HCT116 (cell line): ENCODE measurements around the gene APBB2. TPM values are rescaled to one million over a fixed set of nuclear protein-coding genes. Genes with fewer than 3 reads are reported as not detected.

Experiments
- ATAC-seq: fragments of 200-7000 bp; cut with Tn5 transposase; 2 replicates; pipeline ENCODE4 v1.9.1; 2020; ENCODE audit warnings: mild to moderate bottlenecking, moderate library complexity
- BruUV-seq: library from RNA; stranded (reverse); fragments of 400-500 nt; replicated peaks from 2 replicates; lab custom pipeline; 2021; lab: Mats Ljungman, UMichigan
- CTCF ChIA-PET: fragments of 300-600 bp; sonication (Branson Sonifier 250); formaldehyde crosslinking; loops from one replicate; lab custom pipeline; 2021; ENCODE audit warnings: antibody characterized with exemption; lab: Charles Lee
- POLR2A ChIA-PET: fragments of 300-600, 350-600 bp; sonication (Branson Sonifier 250); formaldehyde crosslinking; loops from one replicate; lab custom pipeline; 2021; ENCODE audit warnings: antibody characterized with exemption; lab: Charles Lee
- RAD21 ChIA-PET, 2 experiments: fragments of 300-600 bp; sonication (Branson Sonifier 250); formaldehyde crosslinking; loops; one replicate each; lab custom pipeline; 2023; ENCODE audit warnings: low total read pairs in 2 of 2; ENCODE audit not compliant: uncharacterized antibody in 2 of 2, unreplicated experiment in 2 of 2, low non-redundant PET in 1 of 2; lab: Charles Lee
- DNase-seq: peaks from one replicate; pipeline ENCODE4 v3.0.0-alpha.2; 2010; ENCODE audit warnings: low read depth, low spot score
- H2AFZ ChIP-seq: fragments of 200-600 bp; shearing (Covaris generic), sonication (generic); 2 replicates; pipeline ENCODE4 v1.6.1; 2017; ENCODE audit warnings: low read depth, mixed run types, mixed read lengths, antibody characterized with exemption, low read length; ENCODE audit not compliant: poor library complexity, severe bottlenecking
- H3K27ac ChIP-seq: 2 replicates; pipeline ENCODE4 v1.5.1; 2012; ENCODE audit warnings: low read depth, low read length
- H3K27me3 ChIP-seq: fragments of 200-600 bp; sonication (generic); 2 replicates; pipeline ENCODE4 v1.6.1; 2016; ENCODE audit warnings: mixed run types, low read length, mixed read lengths; ENCODE audit not compliant: insufficient read depth
- H3K36me3 ChIP-seq, 2 experiments: fragments of 200-500 bp in 1 of 2; fragments of 200-600 bp in 1 of 2; sonication (Bioruptor generic) in 1 of 2; sonication (generic) in 1 of 2; 2 replicates each; pipeline versions ENCODE4 v1.5.1 to v1.6.1; 2014 to 2016; ENCODE audit warnings: low read length in 2 of 2, inconsistent platforms in 1 of 2, mixed read lengths in 1 of 2, mixed run types in 1 of 2; ENCODE audit not compliant: insufficient read depth in 2 of 2, control insufficient read depth in 1 of 2
- H3K4me1 ChIP-seq, 2 experiments: fragments of 200-600 bp in 1 of 2; sonication (generic) in 1 of 2; 2 replicates each; pipeline versions ENCODE4 v1.5.1 to v1.6.1; 2012 to 2017; ENCODE audit warnings: low read length in 2 of 2, inconsistent platforms in 1 of 2, mild to moderate bottlenecking in 1 of 2, mixed read lengths in 1 of 2, mixed run types in 1 of 2, moderate library complexity in 1 of 2; ENCODE audit not compliant: insufficient read depth in 2 of 2, control insufficient read depth in 1 of 2
- H3K4me2 ChIP-seq: fragments of 200-600 bp; sonication (generic); 2 replicates; pipeline ENCODE4 v1.6.1; 2017; ENCODE audit warnings: mixed run types, low read length, mixed read lengths
- H3K4me3 ChIP-seq, 2 experiments: fragments of 200-600 bp in 1 of 2; sonication (generic) in 1 of 2; replicated peaks in 1 of 2; 2 replicates each; pipeline ENCODE4 v1.5.1; 2011 to 2016; ENCODE audit warnings: low read length in 2 of 2, control low read depth in 1 of 2, low read depth in 1 of 2, mild to moderate bottlenecking in 1 of 2, mixed read lengths in 1 of 2, mixed run types in 1 of 2
- H3K79me2 ChIP-seq: fragments of 200-600 bp; sonication (generic); 2 replicates; pipeline ENCODE4 v1.6.1; 2017; ENCODE audit warnings: mild to moderate bottlenecking, mixed run types, low read length, moderate library complexity, mixed read lengths; ENCODE audit not compliant: insufficient read depth
- H3K9ac ChIP-seq: fragments of 200-600 bp; sonication (generic); 2 replicates; pipeline ENCODE4 v1.6.1; 2016; ENCODE audit warnings: low read length, mixed read lengths
- H3K9me2 ChIP-seq: fragments of 200-600 bp; sonication (generic), shearing (Covaris generic); 2 replicates; pipeline ENCODE4 v1.6.1; 2017; ENCODE audit warnings: mixed run types, mild to moderate bottlenecking, moderate library complexity; ENCODE audit not compliant: insufficient read depth
- H3K9me3 ChIP-seq, 2 experiments: fragments of 200-500 bp in 1 of 2; fragments of 200-600 bp in 1 of 2; sonication (Bioruptor generic) in 1 of 2; sonication (generic) in 1 of 2; 2 replicates each; pipeline ENCODE4 v1.6.1; 2014 to 2017; ENCODE audit warnings: low read length in 2 of 2, mixed read lengths in 2 of 2, inconsistent platforms in 1 of 2, low read depth in 1 of 2, mild to moderate bottlenecking in 1 of 2, mixed run types in 1 of 2, moderate library complexity in 1 of 2; ENCODE audit not compliant: control insufficient read depth in 1 of 2, insufficient read depth in 1 of 2
- H4K20me1 ChIP-seq: fragments of 200-600 bp; sonication (generic), shearing (Covaris generic); 2 replicates; pipeline ENCODE4 v1.6.1; 2017; ENCODE audit warnings: mixed run types, mild to moderate bottlenecking, moderate library complexity; ENCODE audit not compliant: insufficient read depth
- ATF3 ChIP-seq: IDR thresholded peaks from 2 replicates; pipeline ENCODE4 v1.6.1; 2012
- CBX3 ChIP-seq: IDR thresholded peaks from 2 replicates; pipeline ENCODE4 v1.6.1; 2012; ENCODE audit warnings: low read depth
- CEBPB ChIP-seq: IDR thresholded peaks from 2 replicates; pipeline ENCODE4 v1.6.1; 2012; ENCODE audit warnings: low read depth
- CTCF ChIP-seq, 3 experiments: fragments of 200-600 bp in 1 of 3; sonication (generic) in 1 of 3; IDR thresholded peaks in 2 of 3; conservative IDR thresholded peaks in 1 of 3; 2 replicates each; pipeline ENCODE4 v1.5.1; 2012 to 2017; ENCODE audit warnings: low read depth in 2 of 3, low read length in 2 of 3, antibody characterized with exemption in 1 of 3, borderline replicate concordance in 1 of 3, control low read depth in 1 of 3, mild to moderate bottlenecking in 1 of 3, mixed read lengths in 1 of 3, mixed run types in 1 of 3, moderate library complexity in 1 of 3; ENCODE audit not compliant: insufficient read depth in 1 of 3
- EGR1 ChIP-seq: IDR thresholded peaks from 2 replicates; pipeline ENCODE4 v1.6.1; 2012; ENCODE audit warnings: low read depth
- ELF1 ChIP-seq: IDR thresholded peaks from 2 replicates; pipeline ENCODE4 v1.6.1; 2012; ENCODE audit warnings: low read depth, borderline replicate concordance
- EZH2 ChIP-seq: fragments of 200-600 bp; sonication (generic); IDR thresholded peaks from 2 replicates; pipeline ENCODE4 v1.6.1; 2017; ENCODE audit warnings: antibody characterized with exemption, mixed run types
- EZH2phosphoT487 ChIP-seq: fragments of 200-600 bp; IDR thresholded peaks from 2 replicates; pipeline ENCODE4 v1.6.1; 2018; ENCODE audit warnings: antibody characterized with exemption, borderline replicate concordance
- FOSL1 ChIP-seq: IDR thresholded peaks from 2 replicates; pipeline ENCODE4 v1.6.1; 2012; ENCODE audit warnings: low read depth
- MAX ChIP-seq: IDR thresholded peaks from 2 replicates; pipeline ENCODE4 v1.6.1; 2012
- POLR2A ChIP-seq: IDR thresholded peaks from 2 replicates; pipeline ENCODE4 v1.7.0; 2011; ENCODE audit warnings: borderline replicate concordance; ENCODE audit not compliant: insufficient read depth, insufficient read length; ENCODE audit errors: extremely low read depth
- RAD21 ChIP-seq: IDR thresholded peaks from 2 replicates; pipeline ENCODE4 v1.6.1; 2012; ENCODE audit warnings: low read depth, mild to moderate bottlenecking
- REST ChIP-seq: IDR thresholded peaks from 2 replicates; pipeline ENCODE4 v1.6.1; 2012; ENCODE audit warnings: low read depth
- SIN3A ChIP-seq: IDR thresholded peaks from 2 replicates; pipeline ENCODE4 v1.6.1; 2012; ENCODE audit warnings: low read depth
- SP1 ChIP-seq: IDR thresholded peaks from 2 replicates; pipeline ENCODE4 v1.6.1; 2012; ENCODE audit warnings: low read depth
- ZNF274 ChIP-seq: fragments of 200-500 bp; sonication (Bioruptor generic); IDR thresholded peaks from 2 replicates; pipeline ENCODE4 v1.6.1; 2014; ENCODE audit warnings: mild to moderate bottlenecking, low read depth, low read length, inconsistent platforms
- intact Hi-C: fragments of 100-400 bp; cut with micrococcal nuclease; formaldehyde crosslinking; loops from 2 replicates; pipeline ENCODE4 v1.10.0; 2022
- total RNA-seq: library from RNA; stranded (reverse); gene quantifications from one replicate; pipeline ENCODE4 v1.2.1, GENCODE V29; 2021; ENCODE audit not compliant: unreplicated experiment

Gene APBB2
- total RNA-seq, 1 experiment from 2014 or later = 72.5 TPM

- no peaks in the 10 kb centered on the region for H3K4me1 ChIP-seq
- H3K27ac ChIP-seq = no peak overlapping the region
- no peaks in the 10 kb centered on the region for H4K20me1 ChIP-seq
- H3K9me2 ChIP-seq = no peaks in the 10 kb centered on the region
- H3K27me3 ChIP-seq = no peaks in the 10 kb centered on the region
- no peak overlapping the region for H3K9ac ChIP-seq
- H3K4me2 ChIP-seq = no peak overlapping the region
- H3K36me3 ChIP-seq = peaks cover 3 to 14% of the 10 kb centered on the region in 2 experiments; a peak in 1 of 4 replicates
- POLR2A ChIA-PET = no interaction called here
- ATAC-seq (no peak), DNase-seq (no peak)
- H3K79me2 ChIP-seq = no peaks in the 10 kb centered on the region
- no peaks in the 10 kb centered on the region for H3K9me3 ChIP-seq
- CTCF ChIA-PET = interaction anchor here (2.8 kb wide), 1 partner anchor 8 kb away, joined by 10 read pairs; no protein-coding TSS in a partner anchor
- H2AFZ ChIP-seq = no peak overlapping the region
- H3K4me3 ChIP-seq = no peak overlapping the region
- intact Hi-C loops = no loop called here
- RAD21 ChIA-PET = no interaction called here
- BruUV-seq = no TSS peak
- TF ChIP-seq ELF1 (no peak), EZH2phosphoT487 (no peak), MAX (no peak), EZH2 (no peak), FOSL1 (no peak), CEBPB (no peak), POLR2A (no peak), CBX3 (no peak), SP1 (no peak), EGR1 (no peak), RAD21 (no peak), ZNF274 (no peak)
These were observed 325.4 kb downstream of the APBB2 start for GRCh38 chr4:40888933-40889332.

- Histone ChIP-seq H3K4me3 (no peak overlapping the region), H3K36me3 (peaks cover 3 to 14% of the 10 kb centered on the region in 2 experiments; a peak in 1 of 4 replicates), H2AFZ (no peak overlapping the region), H3K9me2 (no peaks in the 10 kb centered on the region), H3K4me2 (no peak overlapping the region), H3K79me2 (no peaks in the 10 kb centered on the region), H3K4me1 (no peaks in the 10 kb centered on the region), H3K27ac (no peak overlapping the region), H3K27me3 (no peaks in the 10 kb centered on the region), H3K9ac (no peak overlapping the region), H4K20me1 (no peaks in the 10 kb centered on the region), H3K9me3 (no peaks in the 10 kb centered on the region)
- ATAC-seq (no peak), DNase-seq (no peak)
- BruUV-seq = no TSS peak
- ChIA-PET POLR2A (no interaction called here), CTCF (interaction anchor here (2.8 kb wide), 1 partner anchor 10 kb away, joined by 10 read pairs; no protein-coding TSS in a partner anchor), RAD21 (no interaction called here)
- intact Hi-C loops = no loop called here
- TF ChIP-seq CTCF (IDR thresholded peaks at IDR 0.05 in 2 of 3, conservative IDR thresholded peaks at IDR 0.05 in 1 of 3; ENCODE audit: borderline replicate concordance in 1 of 3, insufficient read depth in 1 of 3, low read depth in 2 of 3, low read length in 2 of 3) (no peak), EGR1 (no peak), FOSL1 (no peak), REST (no peak), SIN3A (no peak), ATF3 (no peak), ZNF274 (no peak), RAD21 (no peak), ELF1 (no peak)
These were observed 326.6 kb downstream of the APBB2 start for GRCh38 chr4:40887764-40888131.
